Endothelial cell of umbilical vein (primary cell): ENCODE data around the gene SVEP1.

Experiments used
- CTCF ChIP-seq, 2 donors: IDR thresholded peaks; 1 replicate in 1 of 2; 2 replicates in 1 of 2; pipeline ENCODE4 v1.5.1; 2011; ENCODE audit warnings: low read length in 2 of 2, mild to moderate bottlenecking in 2 of 2, moderate library complexity in 2 of 2, control low read depth in 1 of 2, inconsistent platforms in 1 of 2, low read depth in 1 of 2; ENCODE audit not compliant: insufficient read depth in 1 of 2; ENCODE audit errors: extremely low read depth in 1 of 2
- EZH2 ChIP-seq: IDR thresholded peaks from 2 replicates; pipeline ENCODE4 v1.6.1; 2012; ENCODE audit warnings: borderline replicate concordance, low read depth, mild to moderate bottlenecking, moderate library complexity, low read length, inconsistent platforms; ENCODE audit not compliant: severe bottlenecking
- MAX ChIP-seq: IDR thresholded peaks from 2 replicates; pipeline ENCODE4 v1.6.1; 2011; ENCODE audit not compliant: insufficient read depth, insufficient read length
- MYC ChIP-seq: IDR thresholded peaks from one replicate; pipeline ENCODE4 v1.6.1; 2011; ENCODE audit warnings: mild to moderate bottlenecking, low read depth, low read length
- POLR2A ChIP-seq: IDR thresholded peaks from 2 replicates; pipeline ENCODE4 v1.6.1; 2012; ENCODE audit warnings: low read depth, mild to moderate bottlenecking, control low read depth, low read length
- POLR2AphosphoS5 ChIP-seq: IDR thresholded peaks from 2 replicates; pipeline ENCODE4 v1.6.1; 2012; ENCODE audit warnings: low read depth, mild to moderate bottlenecking, control low read depth, low read length, moderate library complexity; ENCODE audit not compliant: insufficient read depth

GRCh38 chr9:110327716-110328115, 251.8 kb downstream of the SVEP1 start:
- no peak for TF ChIP-seq CTCF (IDR thresholded peaks at IDR 0.05; ENCODE audit: extremely low read depth in 1 of 2, insufficient read depth in 1 of 2, low read depth in 1 of 2, low read length in 2 of 2)
- no peak for TF ChIP-seq MYC
- TF ChIP-seq EZH2, result no peak
- TF ChIP-seq POLR2A, result no peak
- no peak for TF ChIP-seq POLR2AphosphoS5
- TF ChIP-seq MAX, result no peak
